HL-60 (cell line): ENCODE measurements around the gene ANKFY1.

ENCODE experiments used
- GABPA ChIP-seq: IDR thresholded peaks from 2 replicates; pipeline ENCODE4 v1.6.1; 2012; ENCODE audit warnings: low read depth
- POLR2AphosphoS5 ChIP-seq: IDR thresholded peaks from 2 replicates; pipeline ENCODE4 v1.6.1; 2012; ENCODE audit warnings: low read depth
- REST ChIP-seq: IDR thresholded peaks from 2 replicates; pipeline ENCODE4 v1.6.1; 2012; ENCODE audit warnings: low read depth; ENCODE audit not compliant: insufficient replicate concordance
- SPI1 ChIP-seq: IDR thresholded peaks from 2 replicates; pipeline ENCODE4 v1.6.1; 2012; ENCODE audit warnings: low read depth, mild to moderate bottlenecking, borderline replicate concordance
- TF ChIP-seq, protein P1 (sequence below): IDR thresholded peaks from one replicate; pipeline ENCODE4 v1.5.1; 2011; ENCODE audit warnings: low read length, control low read depth, inconsistent platforms; ENCODE audit not compliant: insufficient read depth

GRCh38 chr17:4186357-4186881, 77.4 kb downstream of the ANKFY1 start:
- TF ChIP-seq, protein P1, sequence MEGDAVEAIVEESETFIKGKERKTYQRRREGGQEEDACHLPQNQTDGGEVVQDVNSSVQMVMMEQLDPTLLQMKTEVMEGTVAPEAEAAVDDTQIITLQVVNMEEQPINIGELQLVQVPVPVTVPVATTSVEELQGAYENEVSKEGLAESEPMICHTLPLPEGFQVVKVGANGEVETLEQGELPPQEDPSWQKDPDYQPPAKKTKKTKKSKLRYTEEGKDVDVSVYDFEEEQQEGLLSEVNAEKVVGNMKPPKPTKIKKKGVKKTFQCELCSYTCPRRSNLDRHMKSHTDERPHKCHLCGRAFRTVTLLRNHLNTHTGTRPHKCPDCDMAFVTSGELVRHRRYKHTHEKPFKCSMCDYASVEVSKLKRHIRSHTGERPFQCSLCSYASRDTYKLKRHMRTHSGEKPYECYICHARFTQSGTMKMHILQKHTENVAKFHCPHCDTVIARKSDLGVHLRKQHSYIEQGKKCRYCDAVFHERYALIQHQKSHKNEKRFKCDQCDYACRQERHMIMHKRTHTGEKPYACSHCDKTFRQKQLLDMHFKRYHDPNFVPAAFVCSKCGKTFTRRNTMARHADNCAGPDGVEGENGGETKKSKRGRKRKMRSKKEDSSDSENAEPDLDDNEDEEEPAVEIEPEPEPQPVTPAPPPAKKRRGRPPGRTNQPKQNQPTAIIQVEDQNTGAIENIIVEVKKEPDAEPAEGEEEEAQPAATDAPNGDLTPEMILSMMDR: no peak
- no peak for TF ChIP-seq REST
- TF ChIP-seq POLR2AphosphoS5: no peak
- no peak for TF ChIP-seq GABPA
- TF ChIP-seq SPI1: no peak
